ENCODE results near the gene ZNF432. TPM values are rescaled to one million over a fixed set of nuclear protein-coding genes. Genes with fewer than 3 reads are reported as not detected.

The ZNF432 gene
- total RNA-seq, 4 donors from 2014 or later = 8.6 to 10.1 (median 9.2) TPM

DNA sequence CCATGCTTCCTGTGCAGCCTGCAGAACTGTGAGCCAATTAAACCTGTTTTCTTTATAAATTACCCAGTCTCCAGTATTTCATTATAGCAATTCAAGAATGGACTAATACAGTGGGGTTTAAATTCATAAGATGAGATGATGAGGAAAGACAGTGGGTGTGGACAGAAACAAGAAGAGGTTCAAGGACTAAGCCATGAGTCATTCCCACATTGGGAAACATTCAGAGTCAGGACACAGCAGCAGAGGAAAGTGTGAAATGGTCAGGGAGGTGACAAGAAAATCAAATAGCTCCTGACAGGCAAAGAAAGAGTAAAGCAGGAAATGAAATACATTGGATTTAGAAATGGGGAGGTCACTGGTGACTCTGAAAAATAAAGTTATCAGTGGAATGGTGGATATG lies 37.8 kb upstream of the ZNF432 start:
- H3K27me3 ChIP-seq = no peaks in the 10 kb centered on the region
- peaks cover 0 to 6% (median 3%) of the 10 kb centered on the region in 4 donors for H3K9me3 ChIP-seq

DNA sequence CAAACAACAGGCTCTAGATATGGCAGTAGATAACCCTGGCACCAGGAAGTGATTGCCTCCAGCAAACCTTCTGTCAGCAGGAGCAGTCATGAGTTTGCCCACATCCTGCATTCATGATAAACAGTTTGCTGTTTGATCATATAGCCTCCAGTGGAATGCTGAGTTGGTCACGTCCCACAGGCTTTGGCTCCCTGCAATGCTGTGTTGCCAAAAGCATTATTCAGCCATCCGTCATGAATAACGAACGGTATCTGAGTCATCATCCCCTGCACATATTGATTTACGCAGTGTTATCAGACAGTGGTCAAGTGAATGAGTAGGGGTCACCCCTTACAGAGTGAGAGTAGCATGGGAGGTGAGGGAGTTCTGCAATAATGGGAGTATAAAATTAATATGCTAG lies 21.9 kb upstream of the ZNF432 start:
- Histone ChIP-seq H3K27ac (replicated peaks in 1 of 4) (no peak overlapping the region), H3K4me1 (no peaks in the 10 kb centered on the region), H3K27me3 (no peaks in the 10 kb centered on the region), H3K36me3 (peaks cover 72 to 99% (median 87%) of the 10 kb centered on the region in 4 donors), H3K9me3 (peaks cover 4 to 60% (median 45%) of the 10 kb centered on the region in 4 donors), H3K4me3 (no peak overlapping the region)
- intact Hi-C loops (cut with DNase I) = no loop called here
- no peak for TF ChIP-seq EP300 (IDR thresholded peaks at IDR 0.05)
- TF ChIP-seq POLR2AphosphoS5 (IDR thresholded peaks at IDR 0.05) = no peak
- TF ChIP-seq, protein P1, sequence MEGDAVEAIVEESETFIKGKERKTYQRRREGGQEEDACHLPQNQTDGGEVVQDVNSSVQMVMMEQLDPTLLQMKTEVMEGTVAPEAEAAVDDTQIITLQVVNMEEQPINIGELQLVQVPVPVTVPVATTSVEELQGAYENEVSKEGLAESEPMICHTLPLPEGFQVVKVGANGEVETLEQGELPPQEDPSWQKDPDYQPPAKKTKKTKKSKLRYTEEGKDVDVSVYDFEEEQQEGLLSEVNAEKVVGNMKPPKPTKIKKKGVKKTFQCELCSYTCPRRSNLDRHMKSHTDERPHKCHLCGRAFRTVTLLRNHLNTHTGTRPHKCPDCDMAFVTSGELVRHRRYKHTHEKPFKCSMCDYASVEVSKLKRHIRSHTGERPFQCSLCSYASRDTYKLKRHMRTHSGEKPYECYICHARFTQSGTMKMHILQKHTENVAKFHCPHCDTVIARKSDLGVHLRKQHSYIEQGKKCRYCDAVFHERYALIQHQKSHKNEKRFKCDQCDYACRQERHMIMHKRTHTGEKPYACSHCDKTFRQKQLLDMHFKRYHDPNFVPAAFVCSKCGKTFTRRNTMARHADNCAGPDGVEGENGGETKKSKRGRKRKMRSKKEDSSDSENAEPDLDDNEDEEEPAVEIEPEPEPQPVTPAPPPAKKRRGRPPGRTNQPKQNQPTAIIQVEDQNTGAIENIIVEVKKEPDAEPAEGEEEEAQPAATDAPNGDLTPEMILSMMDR (IDR thresholded peaks at IDR 0.05) = no peak
- TF ChIP-seq POLR2A (IDR thresholded peaks at IDR 0.05; ENCODE audit: low read depth) = no peak
- WGBS = 94% methylated on average over 5 of the region's 5 CpGs
- no peak for DNase-seq (ENCODE audit: extremely low spot score)

More for the DNA sequence above, 37.8 kb upstream of the ZNF432 start:
- TF ChIP-seq, protein P1 (IDR thresholded peaks at IDR 0.05) = no peak
- TF ChIP-seq POLR2A (IDR thresholded peaks at IDR 0.05; ENCODE audit: low read depth) (no peak), EP300 (IDR thresholded peaks at IDR 0.05) (no peak), POLR2AphosphoS5 (IDR thresholded peaks at IDR 0.05) (no peak)
- Histone ChIP-seq H3K27ac (replicated peaks in 1 of 4) (no peak overlapping the region), H3K4me3 (no peak overlapping the region), H3K4me1 (peaks cover 0 to 3% (median under 1%) of the 10 kb centered on the region in 4 donors), H3K36me3 (peaks cover 59 to 93% (median 76%) of the 10 kb centered on the region in 4 donors)
- intact Hi-C loops (cut with DNase I) = no loop called here
- no peak for DNase-seq (ENCODE audit: extremely low spot score)

DNA sequence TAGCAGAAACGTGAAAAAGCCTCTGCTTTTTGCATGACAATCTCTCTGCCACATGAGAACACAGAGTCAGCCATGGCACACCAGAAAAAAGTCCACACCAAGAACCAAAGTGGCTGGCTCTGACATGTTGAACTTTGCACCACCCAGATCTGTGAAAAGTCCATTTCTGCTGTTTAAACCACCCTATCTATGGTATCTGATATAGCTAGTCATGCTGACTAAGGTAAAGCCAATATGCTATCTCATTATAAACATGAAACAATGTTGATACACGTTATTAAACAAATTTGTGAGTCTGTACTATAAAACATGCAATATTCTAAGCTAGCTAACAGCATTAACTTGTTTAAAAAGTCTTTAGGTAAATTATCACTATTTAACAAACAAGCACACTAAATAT lies 21.0 kb upstream of the ZNF432 start:
- H3K9me3 ChIP-seq = peaks cover 7 to 68% (median 53%) of the 10 kb centered on the region in 4 donors
- no peak overlapping the region for H3K27ac ChIP-seq (replicated peaks in 1 of 4)
- no peaks in the 10 kb centered on the region for H3K27me3 ChIP-seq
- intact Hi-C loops (cut with DNase I) = no loop called here
- TF ChIP-seq, protein P1 (IDR thresholded peaks at IDR 0.05) = no peak
- no peak for TF ChIP-seq POLR2AphosphoS5 (IDR thresholded peaks at IDR 0.05)
- TF ChIP-seq POLR2A (IDR thresholded peaks at IDR 0.05; ENCODE audit: low read depth) = no peak
- no peak for TF ChIP-seq EP300 (IDR thresholded peaks at IDR 0.05)
- WGBS = 83% methylated on average over 2 of the region's 2 CpGs
- no peak for DNase-seq (ENCODE audit: extremely low spot score)
- H3K36me3 ChIP-seq = peaks cover 64 to 99% (median 87%) of the 10 kb centered on the region in 4 donors
- H3K4me3 ChIP-seq = no peak overlapping the region
- no peaks in the 10 kb centered on the region for H3K4me1 ChIP-seq

DNA sequence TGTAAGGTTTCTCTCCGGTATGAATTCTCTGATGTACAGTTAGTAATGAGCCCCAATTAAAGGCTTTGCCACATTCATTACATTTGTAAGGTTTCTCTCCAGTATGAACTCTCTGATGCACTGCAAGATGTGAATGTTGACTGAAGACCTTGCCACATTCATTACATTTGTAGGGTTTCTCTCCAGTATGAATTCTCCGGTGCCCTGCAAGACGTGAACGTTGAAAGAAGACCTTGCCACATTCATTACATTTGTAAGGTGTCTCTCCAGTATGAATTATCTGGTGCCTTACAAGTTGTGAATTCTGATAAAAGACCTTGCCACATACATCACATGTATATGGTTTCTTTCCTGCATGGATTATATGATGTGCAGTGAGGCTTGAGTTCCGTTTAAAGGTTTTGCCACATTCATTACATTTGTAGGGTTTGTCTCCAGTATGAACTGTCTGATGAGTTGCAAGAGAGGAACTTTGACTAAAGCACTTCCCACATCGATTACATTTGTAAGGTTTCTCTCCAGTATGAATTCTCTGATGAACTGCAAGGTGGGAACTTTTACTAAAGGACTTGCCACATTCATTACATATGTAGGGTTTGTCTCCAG lies 17.7 kb upstream of the ZNF432 start:
- Histone ChIP-seq H3K9me3 (peaks cover 15 to 80% (median 61%) of the 10 kb centered on the region in 4 donors), H3K36me3 (peaks cover 60 to 99% (median 85%) of the 10 kb centered on the region in 4 donors), H3K4me1 (no peaks in the 10 kb centered on the region), H3K27ac (replicated peaks in 1 of 4) (no peak overlapping the region), H3K27me3 (no peaks in the 10 kb centered on the region), H3K4me3 (no peak overlapping the region)
- DNase-seq (ENCODE audit: extremely low spot score) = no peak
- intact Hi-C loops (cut with DNase I) = no loop called here
- TF ChIP-seq POLR2A (IDR thresholded peaks at IDR 0.05; ENCODE audit: low read depth) (no peak), POLR2AphosphoS5 (IDR thresholded peaks at IDR 0.05) (no peak), EP300 (IDR thresholded peaks at IDR 0.05) (no peak)
- TF ChIP-seq, protein P1 (IDR thresholded peaks at IDR 0.05) = no peak
- WGBS = 100% methylated on average over 6 of the region's 6 CpGs

Measured in esophagus muscularis mucosa (tissue), 4 donors.